ENCODE results near the gene CDC23. TPM values are rescaled to one million over a fixed set of nuclear protein-coding genes. Genes with fewer than 3 reads are reported as not detected.

Gene CDC23
- total and polyA plus RNA-seq, 2 donors (not counting 1 experiment from before 2014, with no cell fraction given), result 11.8 to 35.4 TPM

- ChIA-PET CTCF (no interaction called here), POLR2A (no interaction called here)
- intact Hi-C loops (cut with micrococcal nuclease), result no loop called here
- H3K27me3 Mint-ChIP-seq, result no peaks in the 10 kb centered on the region
- DNase-seq (no peak), ATAC-seq (ENCODE audit: low read depth) (no peak)
- no peaks in the 10 kb centered on the region for H3K9me3 Mint-ChIP-seq (ENCODE audit: insufficient read depth)
- Histone ChIP-seq H4K20me1 (ENCODE audit: control insufficient read depth, insufficient read depth, low read length, poor library complexity, severe bottlenecking) (no peaks in the 10 kb centered on the region), H2AFZ (ENCODE audit: insufficient read depth, low read depth, low read length, poor library complexity, severe bottlenecking) (no peak overlapping the region), H3K27ac (ENCODE audit: low read length in 2 of 2) (no peak overlapping the region), H3K27me3 (replicated peaks in 1 of 4; ENCODE audit: control extremely low read depth in 1 of 4, control insufficient read depth in 3 of 4, insufficient read depth in 4 of 4, low read length in 3 of 4) (no peaks in the 10 kb centered on the region), H3K79me2 (ENCODE audit: control insufficient read depth, insufficient read depth, low read length) (no peaks in the 10 kb centered on the region), H3K36me3 (replicated peaks in 1 of 2; ENCODE audit: control extremely low read depth in 1 of 2, control insufficient read depth in 1 of 2, extremely low read depth in 1 of 2, insufficient read depth in 2 of 2, low read length in 1 of 2) (no peaks in the 10 kb centered on the region), H3K4me1 (ENCODE audit: control insufficient read depth in 2 of 2, insufficient read depth in 2 of 2, low read length in 2 of 2) (no peaks in the 10 kb centered on the region), H3K9me3 (ENCODE audit: control extremely low read depth in 1 of 3, control insufficient read depth in 2 of 3, insufficient read depth in 1 of 3, low read length in 2 of 3) (no peaks in the 10 kb centered on the region), H3K9ac (ENCODE audit: low read length) (no peak overlapping the region), H3K4me3 (ENCODE audit: control extremely low read depth in 1 of 5, extremely low read depth in 1 of 5, insufficient read depth in 1 of 5, low read depth in 2 of 5, low read length in 4 of 5) (no peak overlapping the region), H3K4me2 (replicated peaks; ENCODE audit: low read depth, low read length, poor library complexity, severe bottlenecking) (no peak overlapping the region)
- no peak overlapping the region for H3K4me3 Mint-ChIP-seq
- TF ChIP-seq EZH2 (IDR thresholded peaks at IDR 0.05; ENCODE audit: borderline replicate concordance, insufficient read depth, low read depth, low read length, poor library complexity, severe bottlenecking) (no peak), CTCF (IDR thresholded peaks at IDR 0.05) (no peak)
- no peak overlapping the region for H3K27ac Mint-ChIP-seq
- no peaks in the 10 kb centered on the region for H3K4me1 Mint-ChIP-seq
- WGBS (ENCODE audit: insufficient coverage), result 70% methylated on average over 4 of the region's 4 CpGs
Measured at GRCh38 chr5:138258704-138259292, 45.7 kb upstream of the CDC23 start.

- Histone ChIP-seq H3K9ac (ENCODE audit: low read length) (no peak overlapping the region), H3K27me3 (replicated peaks in 1 of 4; ENCODE audit: control extremely low read depth in 1 of 4, control insufficient read depth in 3 of 4, insufficient read depth in 4 of 4, low read length in 3 of 4) (no peaks in the 10 kb centered on the region), H3K36me3 (replicated peaks in 1 of 2; ENCODE audit: control extremely low read depth in 1 of 2, control insufficient read depth in 1 of 2, extremely low read depth in 1 of 2, insufficient read depth in 2 of 2, low read length in 1 of 2) (no peaks in the 10 kb centered on the region), H3K4me3 (ENCODE audit: control extremely low read depth in 1 of 5, extremely low read depth in 1 of 5, insufficient read depth in 1 of 5, low read depth in 2 of 5, low read length in 4 of 5) (no peak overlapping the region), H2AFZ (ENCODE audit: insufficient read depth, low read depth, low read length, poor library complexity, severe bottlenecking) (no peak overlapping the region), H3K79me2 (ENCODE audit: control insufficient read depth, insufficient read depth, low read length) (no peaks in the 10 kb centered on the region), H4K20me1 (ENCODE audit: control insufficient read depth, insufficient read depth, low read length, poor library complexity, severe bottlenecking) (no peaks in the 10 kb centered on the region), H3K27ac (ENCODE audit: low read length in 2 of 2) (no peak overlapping the region), H3K9me3 (ENCODE audit: control extremely low read depth in 1 of 3, control insufficient read depth in 2 of 3, insufficient read depth in 1 of 3, low read length in 2 of 3) (no peaks in the 10 kb centered on the region), H3K4me1 (ENCODE audit: control insufficient read depth in 2 of 2, insufficient read depth in 2 of 2, low read length in 2 of 2) (no peaks in the 10 kb centered on the region), H3K4me2 (replicated peaks; ENCODE audit: low read depth, low read length, poor library complexity, severe bottlenecking) (no peak overlapping the region)
- Mint-ChIP-seq H3K27ac (no peak overlapping the region), H3K27me3 (peaks cover 5% of the 10 kb centered on the region), H3K4me1 (no peaks in the 10 kb centered on the region), H3K4me3 (no peak overlapping the region), H3K9me3 (ENCODE audit: insufficient read depth) (no peaks in the 10 kb centered on the region)
- intact Hi-C loops (cut with micrococcal nuclease), result no loop called here
- CTCF ChIA-PET, result no interaction called here
- no peak for TF ChIP-seq EZH2 (IDR thresholded peaks at IDR 0.05; ENCODE audit: borderline replicate concordance, insufficient read depth, low read depth, low read length, poor library complexity, severe bottlenecking)
- POLR2A ChIA-PET, result no interaction called here
- WGBS (ENCODE audit: insufficient coverage), result 97% methylated on average over 28 of the region's 29 CpGs
- ATAC-seq (ENCODE audit: low read depth), result no peak
- no peak for DNase-seq
Measured at GRCh38 chr5:138257583-138257982, 44.5 kb upstream of the CDC23 start.
